Measurements from ENCODE around the gene FCER1G. TPM values are rescaled to one million over a fixed set of nuclear protein-coding genes. Genes with fewer than 3 reads are reported as not detected.
"Not testable (repeated sequence)": the region's sequence is repeated elsewhere in the genome, so short reads cannot be mapped to it uniquely, and the experiment has no call there.

The FCER1G gene
- total and polyA plus RNA-seq, 2 of the 4 experiments (the other 2 are of a cell fraction) = 0.44 TPM; not detected in 1

DNA sequence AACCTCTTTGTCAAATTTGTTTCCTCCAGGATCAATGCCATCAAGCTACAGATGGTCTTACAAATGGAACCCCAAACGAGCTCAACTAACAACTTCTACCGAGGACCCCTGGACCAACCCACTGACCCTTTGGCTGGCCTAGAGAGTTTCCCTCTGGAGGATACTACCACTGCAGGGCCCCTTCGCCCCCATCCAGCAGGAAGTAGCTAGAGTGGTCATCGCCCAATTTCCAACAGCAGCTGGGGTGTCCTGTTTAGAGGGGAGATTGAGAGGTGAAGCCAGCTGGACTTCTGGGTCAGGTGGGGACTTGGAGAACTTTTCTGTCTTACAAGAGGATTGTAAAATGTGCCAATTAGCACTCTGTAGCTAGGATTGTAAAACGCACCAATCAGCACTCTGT, 42.0 kb downstream of the FCER1G start:
- H4K20me1 ChIP-seq (ENCODE audit: insufficient read depth, low read length); H4K8ac ChIP-seq (ENCODE audit: low read depth in 2 of 2, low read length in 2 of 2); BruUV-seq (replicated peaks); H3K36me3 ChIP-seq (ENCODE audit: control insufficient read depth, insufficient read depth, low read length); CTCF ChIA-PET; H3K23ac ChIP-seq (ENCODE audit: low read depth, low read length); dilution Hi-C loops (cut with HindIII; ENCODE audit: low sequenced_read_pairs, unreplicated experiment); in situ Hi-C loops (cut with MboI; ENCODE audit: low sequenced_read_pairs); H2BK20ac ChIP-seq (ENCODE audit: low read depth, low read length); H3K18ac ChIP-seq (ENCODE audit: low read depth, low read length); H3K56ac ChIP-seq (ENCODE audit: extremely low read depth, insufficient read depth, low read length); H2BK120ac ChIP-seq (ENCODE audit: low read depth, low read length); H3K27ac ChIP-seq (ENCODE audit: insufficient read depth, low read length); H2BK5ac ChIP-seq (ENCODE audit: low read depth, low read length, poor library complexity, severe bottlenecking); H3K14ac ChIP-seq (replicated peaks; ENCODE audit: low read depth, low read length); ATAC-seq (ENCODE audit: low read depth); H2AK9ac ChIP-seq (replicated peaks; ENCODE audit: low read depth, low read length, poor library complexity); DNase-seq; intact Hi-C loops (cut with micrococcal nuclease); H3K4ac ChIP-seq (ENCODE audit: low read depth, low read length); H3K4me1 ChIP-seq (ENCODE audit: control insufficient read depth, insufficient read depth, low read length); H2AFZ ChIP-seq (replicated peaks; ENCODE audit: low read length, poor library complexity); H2BK15ac ChIP-seq (ENCODE audit: low read depth, low read length); H3K79me1 ChIP-seq (ENCODE audit: low read depth in 1 of 2, low read length in 2 of 2); H2AK5ac ChIP-seq (ENCODE audit: low read depth, low read length); H3K9ac ChIP-seq (ENCODE audit: low read depth, low read length); H3K4me2 ChIP-seq (ENCODE audit: low read depth, low read length); POLR2A ChIA-PET (ENCODE audit: unreplicated experiment); H3K4me3 ChIP-seq (ENCODE audit: insufficient read depth, low read depth, low read length); H4K5ac ChIP-seq (ENCODE audit: low read depth, low read length); H4K91ac ChIP-seq (ENCODE audit: insufficient read depth, low read depth, low read length); H3K9me1 ChIP-seq (ENCODE audit: insufficient read depth, low read length): not testable (repeated sequence)
- Histone ChIP-seq H3K27me3 (ENCODE audit: control insufficient read depth, insufficient read depth, low read length) (peaks cover 38% of the 10 kb centered on the region), H3K9me3 (ENCODE audit: control insufficient read depth, insufficient read depth, low read length) (peaks cover 11% of the 10 kb centered on the region)
- WGBS, 2 experiments (ENCODE audit: extremely low coverage in 2 of 2, insufficient read length in 1 of 2) = 80% methylated on average over 1 of the region's 5 CpGs; no CpG with 5 or more reads in 1 of the 2 experiments

Data from IMR-90 (cell line).